HepG2 (cell line): Measurements from ENCODE around the gene LYRM7. TPM values are rescaled to one million over a fixed set of nuclear protein-coding genes. Genes with fewer than 3 reads are reported as not detected.
A peak's percentile ranks its signal among the peaks of the same experiment; 100 is the strongest.

ENCODE experiments used
- KLF6 ChIP-seq: IDR thresholded peaks from 2 replicates; pipeline ENCODE4 v1.8.0; 2016; ENCODE audit warnings: missing biosample characterization, missing genetic modification reagents
- PAWR ChIP-seq: sonication (generic); formaldehyde crosslinking; IDR thresholded peaks from 2 replicates; pipeline ENCODE4 v1.4.0; 2020; ENCODE audit warnings: missing genetic modification reagents, mild to moderate bottlenecking, borderline replicate concordance
- PRMT3 ChIP-seq: sonication (generic); formaldehyde crosslinking; IDR thresholded peaks from 2 replicates; pipeline ENCODE4 v1.8.1; 2022; ENCODE audit warnings: low read depth, mild to moderate bottlenecking, moderate library complexity, missing genetic modification reagents, borderline replicate concordance
- RXRB ChIP-seq: IDR thresholded peaks from 2 replicates; pipeline ENCODE4 v1.6.1; 2016; ENCODE audit warnings: borderline replicate concordance, missing genetic modification reagents, missing compliant biosample characterization
- SALL1 ChIP-seq: sonication (generic); formaldehyde crosslinking; IDR thresholded peaks from 2 replicates; pipeline ENCODE4 v1.8.0; 2022; ENCODE audit warnings: mild to moderate bottlenecking, missing genetic modification reagents
- SETDB1 ChIP-seq: sonication (generic); formaldehyde crosslinking; IDR thresholded peaks from 2 replicates; pipeline ENCODE4 v1.5.1; 2020; ENCODE audit warnings: missing genetic modification reagents, mild to moderate bottlenecking, borderline replicate concordance
- ZNF136 ChIP-seq: sonication (generic); formaldehyde crosslinking; IDR thresholded peaks from 2 replicates; pipeline ENCODE4 v1.8.1; 2022; ENCODE audit warnings: low read depth, mild to moderate bottlenecking, moderate library complexity, missing genetic modification reagents
- ZNF343 ChIP-seq: sonication (generic); formaldehyde crosslinking; IDR thresholded peaks from 2 replicates; pipeline ENCODE4 v1.4.0; 2020; ENCODE audit warnings: mild to moderate bottlenecking, missing genetic modification reagents
- ZNF614 ChIP-seq: IDR thresholded peaks from 2 replicates; pipeline ENCODE4 v1.6.1; 2018; ENCODE audit warnings: missing biosample characterization, missing genetic modification reagents, inconsistent platforms, borderline replicate concordance
- polyA plus RNA-seq, 8 experiments: library from polyadenylated mRNA; depleted of rRNA in 3 of 8; stranded (reverse) in 7 of 8; unstranded in 1 of 8; fragments of >200 nt; fragmentation: Illumina TruSeq in 4 of 8; extraction: Trizol in 4 of 8; gene quantifications; 2 replicates each; pipeline versions ENCODE4 v1.2.1 to v1.2.3, GENCODE V29; 2011 to 2016; ENCODE audit warnings: low read depth in 4 of 8, missing spikeins in 1 of 8, mixed read lengths in 1 of 8; ENCODE audit not compliant: insufficient read depth in 1 of 8
- total RNA-seq, 5 experiments: library from RNA; depleted of rRNA; stranded (reverse); fragments of >200 nt; fragmentation: Illumina TruSeq; extraction: Trizol; gene quantifications; 2 replicates each; pipeline ENCODE4 v1.2.3, GENCODE V29; 2016; ENCODE audit warnings: low read depth in 1 of 5
- TF ChIP-seq, protein P1 (sequence below): sonication (generic); formaldehyde crosslinking; IDR thresholded peaks from 2 replicates; pipeline ENCODE4 v1.4.0; 2020; ENCODE audit warnings: missing genetic modification reagents
- TF ChIP-seq, protein P2 (sequence below): IDR thresholded peaks from 2 replicates; pipeline ENCODE4 v1.6.1; 2016; ENCODE audit warnings: mild to moderate bottlenecking, missing biosample characterization, missing genetic modification reagents
- TF ChIP-seq, protein P3 (sequence below): IDR thresholded peaks from 2 replicates; pipeline ENCODE4 v1.6.1; 2016; ENCODE audit warnings: low read depth
- TF ChIP-seq, protein P4 (sequence below), 2 experiments: fragments of 450-650 bp in 1 of 2; sonication (generic) in 1 of 2; formaldehyde crosslinking in 1 of 2; IDR thresholded peaks; 2 replicates each; pipeline versions ENCODE4 v1.6.1 to v1.8.0; 2016 to 2022; ENCODE audit warnings: antibody characterized with exemption in 1 of 2, mild to moderate bottlenecking in 1 of 2, missing genetic modification reagents in 1 of 2

The LYRM7 gene
- total and polyA plus RNA-seq, 2 of the 13 experiments (the other 11 are each of a cell fraction or from before 2014, with no cell fraction given), result 3.0 to 5.5 TPM

DNA sequence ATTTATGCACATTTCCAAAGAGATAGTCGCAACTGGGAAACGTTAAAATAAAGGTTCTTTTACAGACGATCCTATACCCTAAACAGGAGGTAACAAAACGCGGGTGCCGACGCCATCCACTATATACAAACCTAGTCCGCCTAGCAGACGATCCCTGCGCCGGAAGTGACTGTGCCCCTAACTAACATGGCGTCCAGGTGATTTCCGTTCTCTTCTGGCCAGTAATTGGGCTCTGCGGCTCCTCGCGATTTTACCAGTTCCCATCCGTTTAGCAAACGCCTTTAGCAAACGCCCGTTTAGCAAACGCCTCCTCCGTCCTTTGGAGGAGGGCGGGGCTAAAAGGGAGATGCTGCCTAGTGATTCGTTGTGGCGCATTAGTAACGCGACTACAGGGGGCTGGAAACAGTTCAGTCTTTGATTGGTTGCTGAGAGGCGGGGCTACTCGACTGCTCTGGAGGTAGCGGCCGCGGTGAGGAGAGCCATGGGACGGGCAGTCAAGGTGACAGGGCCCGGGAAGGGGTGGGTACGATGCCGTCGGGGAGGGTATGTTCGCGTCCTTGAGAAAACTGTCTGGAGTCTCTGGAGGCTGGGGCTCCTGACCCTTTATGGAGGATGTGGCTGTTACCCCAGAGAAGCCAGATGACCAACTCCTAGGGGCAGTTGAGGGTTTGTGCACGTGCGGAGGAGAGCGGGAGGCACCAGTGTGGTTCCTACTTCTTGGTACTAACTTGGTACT lies at the start of gene LYRM7 (continued):
- no peak for TF ChIP-seq PRMT3 (CRISPR knock-in tag)
- 0 out of 2 replicates have a peak, but pooled peaks have one; percentile 26 for TF ChIP-seq ZNF136 (CRISPR knock-in tag)
- no peak for TF ChIP-seq SETDB1 (CRISPR knock-in tag)
- TF ChIP-seq ZNF343, result 0 out of 2 replicates have a peak, but pooled peaks have one; percentile 15
- TF ChIP-seq, protein P1, sequence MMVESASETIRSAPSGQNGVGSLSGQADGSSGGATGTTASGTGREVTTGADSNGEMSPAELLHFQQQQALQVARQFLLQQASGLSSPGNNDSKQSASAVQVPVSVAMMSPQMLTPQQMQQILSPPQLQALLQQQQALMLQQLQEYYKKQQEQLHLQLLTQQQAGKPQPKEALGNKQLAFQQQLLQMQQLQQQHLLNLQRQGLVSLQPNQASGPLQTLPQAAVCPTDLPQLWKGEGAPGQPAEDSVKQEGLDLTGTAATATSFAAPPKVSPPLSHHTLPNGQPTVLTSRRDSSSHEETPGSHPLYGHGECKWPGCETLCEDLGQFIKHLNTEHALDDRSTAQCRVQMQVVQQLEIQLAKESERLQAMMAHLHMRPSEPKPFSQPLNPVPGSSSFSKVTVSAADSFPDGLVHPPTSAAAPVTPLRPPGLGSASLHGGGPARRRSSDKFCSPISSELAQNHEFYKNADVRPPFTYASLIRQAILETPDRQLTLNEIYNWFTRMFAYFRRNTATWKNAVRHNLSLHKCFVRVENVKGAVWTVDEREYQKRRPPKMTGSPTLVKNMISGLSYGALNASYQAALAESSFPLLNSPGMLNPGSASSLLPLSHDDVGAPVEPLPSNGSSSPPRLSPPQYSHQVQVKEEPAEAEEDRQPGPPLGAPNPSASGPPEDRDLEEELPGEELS, result 0 out of 2 replicates have a peak, but pooled peaks have one; percentile 25
- TF ChIP-seq SALL1, result peak; percentile 62
- TF ChIP-seq, protein P2, sequence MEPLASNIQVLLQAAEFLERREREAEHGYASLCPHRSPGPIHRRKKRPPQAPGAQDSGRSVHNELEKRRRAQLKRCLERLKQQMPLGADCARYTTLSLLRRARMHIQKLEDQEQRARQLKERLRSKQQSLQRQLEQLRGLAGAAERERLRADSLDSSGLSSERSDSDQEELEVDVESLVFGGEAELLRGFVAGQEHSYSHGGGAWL (CRISPR knock-in tag), result no peak; the same call in 1 of the 2 replicates
- TF ChIP-seq, protein P3, sequence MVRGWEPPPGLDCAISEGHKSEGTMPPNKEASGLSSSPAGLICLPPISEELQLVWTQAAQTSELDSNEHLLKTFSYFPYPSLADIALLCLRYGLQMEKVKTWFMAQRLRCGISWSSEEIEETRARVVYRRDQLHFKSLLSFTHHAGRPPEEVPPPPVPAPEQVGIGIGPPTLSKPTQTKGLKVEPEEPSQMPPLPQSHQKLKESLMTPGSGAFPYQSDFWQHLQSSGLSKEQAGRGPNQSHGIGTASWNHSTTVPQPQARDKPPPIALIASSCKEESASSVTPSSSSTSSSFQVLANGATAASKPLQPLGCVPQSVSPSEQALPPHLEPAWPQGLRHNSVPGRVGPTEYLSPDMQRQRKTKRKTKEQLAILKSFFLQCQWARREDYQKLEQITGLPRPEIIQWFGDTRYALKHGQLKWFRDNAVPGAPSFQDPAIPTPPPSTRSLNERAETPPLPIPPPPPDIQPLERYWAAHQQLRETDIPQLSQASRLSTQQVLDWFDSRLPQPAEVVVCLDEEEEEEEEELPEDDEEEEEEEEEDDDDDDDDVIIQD (CRISPR knock-in tag), result peak; percentile 62; the same call in 1 of the 2 replicates
- TF ChIP-seq ZNF614 (CRISPR knock-in tag), result peak; percentile 75; the same call in 1 of the 2 replicates
- peak; percentile 63 for TF ChIP-seq RXRB
- TF ChIP-seq, protein P4, sequence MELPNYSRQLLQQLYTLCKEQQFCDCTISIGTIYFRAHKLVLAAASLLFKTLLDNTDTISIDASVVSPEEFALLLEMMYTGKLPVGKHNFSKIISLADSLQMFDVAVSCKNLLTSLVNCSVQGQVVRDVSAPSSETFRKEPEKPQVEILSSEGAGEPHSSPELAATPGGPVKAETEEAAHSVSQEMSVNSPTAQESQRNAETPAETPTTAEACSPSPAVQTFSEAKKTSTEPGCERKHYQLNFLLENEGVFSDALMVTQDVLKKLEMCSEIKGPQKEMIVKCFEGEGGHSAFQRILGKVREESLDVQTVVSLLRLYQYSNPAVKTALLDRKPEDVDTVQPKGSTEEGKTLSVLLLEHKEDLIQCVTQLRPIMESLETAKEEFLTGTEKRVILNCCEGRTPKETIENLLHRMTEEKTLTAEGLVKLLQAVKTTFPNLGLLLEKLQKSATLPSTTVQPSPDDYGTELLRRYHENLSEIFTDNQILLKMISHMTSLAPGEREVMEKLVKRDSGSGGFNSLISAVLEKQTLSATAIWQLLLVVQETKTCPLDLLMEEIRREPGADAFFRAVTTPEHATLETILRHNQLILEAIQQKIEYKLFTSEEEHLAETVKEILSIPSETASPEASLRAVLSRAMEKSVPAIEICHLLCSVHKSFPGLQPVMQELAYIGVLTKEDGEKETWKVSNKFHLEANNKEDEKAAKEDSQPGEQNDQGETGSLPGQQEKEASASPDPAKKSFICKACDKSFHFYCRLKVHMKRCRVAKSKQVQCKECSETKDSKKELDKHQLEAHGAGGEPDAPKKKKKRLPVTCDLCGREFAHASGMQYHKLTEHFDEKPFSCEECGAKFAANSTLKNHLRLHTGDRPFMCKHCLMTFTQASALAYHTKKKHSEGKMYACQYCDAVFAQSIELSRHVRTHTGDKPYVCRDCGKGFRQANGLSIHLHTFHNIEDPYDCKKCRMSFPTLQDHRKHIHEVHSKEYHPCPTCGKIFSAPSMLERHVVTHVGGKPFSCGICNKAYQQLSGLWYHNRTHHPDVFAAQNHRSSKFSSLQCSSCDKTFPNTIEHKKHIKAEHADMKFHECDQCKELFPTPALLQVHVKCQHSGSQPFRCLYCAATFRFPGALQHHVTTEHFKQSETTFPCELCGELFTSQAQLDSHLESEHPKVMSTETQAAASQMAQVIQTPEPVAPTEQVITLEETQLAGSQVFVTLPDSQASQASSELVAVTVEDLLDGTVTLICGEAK (IDR thresholded peaks at IDR 0.05), result peak; percentile 87
- TF ChIP-seq, protein P4 (CRISPR knock-in tag; IDR thresholded peaks at IDR 0.05), result peak; percentile 29; the same call in 1 of the 2 replicates
- no peak for TF ChIP-seq PAWR
- no peak for TF ChIP-seq KLF6 (CRISPR knock-in tag)
